Midbrain (tissue), 1 donor: ENCODE measurements around the gene CD6.

ENCODE experiments used
- DNase-seq: peaks from one replicate; lab custom pipeline; 2025; lab: John Stamatoyannopoulos, UW

Gene CD6, protein sequence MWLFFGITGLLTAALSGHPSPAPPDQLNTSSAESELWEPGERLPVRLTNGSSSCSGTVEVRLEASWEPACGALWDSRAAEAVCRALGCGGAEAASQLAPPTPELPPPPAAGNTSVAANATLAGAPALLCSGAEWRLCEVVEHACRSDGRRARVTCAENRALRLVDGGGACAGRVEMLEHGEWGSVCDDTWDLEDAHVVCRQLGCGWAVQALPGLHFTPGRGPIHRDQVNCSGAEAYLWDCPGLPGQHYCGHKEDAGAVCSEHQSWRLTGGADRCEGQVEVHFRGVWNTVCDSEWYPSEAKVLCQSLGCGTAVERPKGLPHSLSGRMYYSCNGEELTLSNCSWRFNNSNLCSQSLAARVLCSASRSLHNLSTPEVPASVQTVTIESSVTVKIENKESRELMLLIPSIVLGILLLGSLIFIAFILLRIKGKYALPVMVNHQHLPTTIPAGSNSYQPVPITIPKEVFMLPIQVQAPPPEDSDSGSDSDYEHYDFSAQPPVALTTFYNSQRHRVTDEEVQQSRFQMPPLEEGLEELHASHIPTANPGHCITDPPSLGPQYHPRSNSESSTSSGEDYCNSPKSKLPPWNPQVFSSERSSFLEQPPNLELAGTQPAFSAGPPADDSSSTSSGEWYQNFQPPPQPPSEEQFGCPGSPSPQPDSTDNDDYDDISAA

DNA sequence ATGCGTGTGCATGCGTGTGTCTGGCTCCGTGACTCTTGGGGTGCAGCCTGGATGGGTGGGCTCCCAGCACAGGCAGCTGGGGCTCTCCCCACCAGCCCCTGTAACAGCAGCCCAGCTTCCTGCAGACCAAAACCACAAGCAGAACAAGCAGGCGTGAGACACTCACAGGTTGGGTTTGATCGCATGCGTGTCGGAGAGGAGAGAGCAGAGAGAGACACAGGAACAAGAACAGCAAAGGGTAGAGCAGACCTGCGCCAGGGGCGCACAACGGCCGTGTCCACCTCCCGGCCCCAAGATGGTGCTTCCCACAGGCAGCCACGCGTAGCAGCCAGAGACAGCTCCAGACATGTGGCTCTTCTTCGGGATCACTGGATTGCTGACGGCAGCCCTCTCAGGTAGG is at the start of gene CD6:
Gene CD6, plus strand, starts transcription at position 161 of the 400 bp plus-strand sequence. Its CDS starts 186 bp downstream, at position 347.
- no peak for DNase-seq

DNA sequence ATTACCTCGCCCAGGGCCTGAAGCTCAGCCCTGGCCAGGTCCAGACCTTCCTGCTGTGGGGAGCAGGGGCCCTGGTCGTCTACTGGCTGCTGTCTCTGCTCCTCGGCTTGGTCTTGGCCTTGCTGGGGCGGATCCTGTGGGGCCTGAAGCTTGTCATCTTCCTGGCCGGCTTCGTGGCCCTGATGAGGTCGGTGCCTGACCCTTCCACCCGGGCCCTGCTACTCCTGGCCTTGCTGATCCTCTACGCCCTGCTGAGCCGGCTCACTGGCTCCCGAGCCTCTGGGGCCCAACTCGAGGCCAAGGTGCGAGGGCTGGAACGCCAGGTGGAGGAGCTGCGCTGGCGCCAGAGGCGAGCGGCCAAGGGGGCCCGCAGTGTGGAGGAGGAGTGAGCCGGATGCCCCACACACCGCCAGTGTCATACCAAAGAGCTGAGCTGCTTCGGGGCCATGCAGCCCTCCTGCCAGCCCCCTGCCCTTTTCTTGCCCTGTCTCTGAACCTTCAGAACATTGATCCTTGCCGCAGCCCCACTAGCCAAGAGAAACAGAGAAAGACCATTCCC is 49.6 kb upstream of the CD6 start:
- DNase-seq: no peak

DNA sequence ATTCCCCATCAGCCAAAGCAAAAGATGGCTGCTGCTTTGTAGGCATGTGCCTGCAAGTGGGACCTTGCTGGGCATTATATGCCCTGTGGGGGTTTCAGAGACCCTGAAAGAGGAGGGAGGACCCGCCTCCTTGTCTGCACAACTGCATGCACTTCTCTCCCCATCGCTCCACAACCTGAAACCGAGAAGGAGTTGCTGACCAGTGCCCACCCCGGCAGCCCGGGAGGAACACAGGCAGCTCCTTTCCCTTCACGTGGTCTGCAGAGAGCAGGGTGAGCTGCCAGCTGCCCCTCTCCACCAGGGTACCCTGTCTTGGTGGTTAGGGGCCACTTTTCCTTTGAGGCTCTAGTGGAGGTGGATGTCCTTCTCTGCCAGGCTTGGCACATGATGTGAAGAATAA is 48.6 kb upstream of the CD6 start:
- no peak for DNase-seq

DNA sequence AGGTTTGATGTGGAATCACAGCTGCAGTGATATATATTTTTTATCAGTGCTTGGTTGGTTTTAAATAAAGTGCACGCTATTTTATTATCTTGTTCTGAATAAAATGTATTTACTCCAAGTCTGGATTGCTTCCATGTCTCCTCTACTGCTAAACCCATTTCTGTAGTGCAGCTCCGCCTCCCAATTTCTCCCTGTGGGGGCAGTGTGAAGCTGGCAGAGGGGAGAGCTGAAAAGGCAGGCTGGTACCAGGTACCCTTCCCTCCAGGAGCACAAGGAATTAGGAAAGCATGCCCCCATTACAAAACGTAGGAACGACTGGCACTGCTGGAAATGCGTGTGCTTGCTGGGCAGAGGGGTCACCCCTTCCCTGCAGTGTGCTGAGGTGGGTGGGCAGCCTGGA is 48.2 kb upstream of the CD6 start:
- DNase-seq: no peak

DNA sequence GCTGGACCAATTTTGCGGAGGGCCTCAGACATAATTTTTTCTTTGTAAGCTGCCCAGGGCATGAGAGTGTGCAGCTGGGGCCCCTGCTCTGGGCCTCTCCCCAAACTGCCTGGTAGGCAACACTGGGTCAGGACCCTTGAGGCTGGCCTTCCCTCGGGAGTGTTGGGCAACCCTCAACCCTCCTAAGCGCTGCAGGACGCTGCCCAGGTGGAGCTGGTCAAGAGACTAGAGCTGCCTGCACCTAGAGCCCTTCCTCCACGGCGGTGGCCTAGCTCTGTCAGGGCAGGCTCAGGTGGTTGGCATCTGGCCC is 47.7 kb upstream of the CD6 start:
- no peak for DNase-seq

DNA sequence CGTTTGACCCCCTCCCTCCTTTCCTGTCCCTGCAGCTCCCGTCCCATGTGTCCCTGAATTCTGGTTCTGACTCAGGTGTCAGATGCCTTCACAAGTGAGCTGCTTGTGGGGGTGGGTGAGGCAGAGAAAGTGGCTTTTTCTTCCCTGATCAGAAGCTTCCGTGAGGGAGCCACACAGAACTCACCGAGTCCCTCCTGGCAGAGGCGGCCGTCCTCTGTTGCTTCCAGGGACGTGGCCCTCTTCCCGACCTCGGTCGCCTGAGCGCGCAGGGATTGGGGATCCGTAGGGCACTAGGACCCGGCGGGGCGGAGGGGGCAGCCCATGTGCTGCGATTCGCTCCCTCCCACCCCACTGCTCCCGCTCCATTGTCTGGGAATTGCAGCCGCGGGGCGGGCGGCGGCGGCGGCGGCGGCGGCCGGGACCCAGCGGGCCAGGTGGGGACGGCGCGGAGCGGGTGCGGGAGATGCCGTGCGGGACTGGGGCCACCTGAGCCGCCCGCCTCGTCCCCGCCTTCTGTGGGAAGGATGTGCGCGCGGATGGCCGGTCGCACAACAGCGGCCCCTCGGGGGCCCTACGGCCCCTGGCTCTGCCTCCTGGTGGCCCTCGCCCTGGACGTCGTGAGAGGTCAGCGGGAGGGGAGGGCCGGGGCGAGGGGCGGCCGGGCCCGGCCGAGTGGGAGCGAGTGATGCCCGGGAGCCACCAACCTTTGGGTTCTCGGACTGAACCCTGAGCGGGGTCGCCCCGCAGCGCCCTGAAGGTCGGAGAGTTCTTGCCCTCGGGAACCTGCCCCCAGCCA is 47.2 kb upstream of the CD6 start, which contains the start of gene TMEM132A:
Gene TMEM132A, plus strand, starts transcription at position 351 of the 796 bp plus-strand sequence. Its CDS starts 174 bp downstream, at position 525.
- DNase-seq: peak; percentile 83

DNA sequence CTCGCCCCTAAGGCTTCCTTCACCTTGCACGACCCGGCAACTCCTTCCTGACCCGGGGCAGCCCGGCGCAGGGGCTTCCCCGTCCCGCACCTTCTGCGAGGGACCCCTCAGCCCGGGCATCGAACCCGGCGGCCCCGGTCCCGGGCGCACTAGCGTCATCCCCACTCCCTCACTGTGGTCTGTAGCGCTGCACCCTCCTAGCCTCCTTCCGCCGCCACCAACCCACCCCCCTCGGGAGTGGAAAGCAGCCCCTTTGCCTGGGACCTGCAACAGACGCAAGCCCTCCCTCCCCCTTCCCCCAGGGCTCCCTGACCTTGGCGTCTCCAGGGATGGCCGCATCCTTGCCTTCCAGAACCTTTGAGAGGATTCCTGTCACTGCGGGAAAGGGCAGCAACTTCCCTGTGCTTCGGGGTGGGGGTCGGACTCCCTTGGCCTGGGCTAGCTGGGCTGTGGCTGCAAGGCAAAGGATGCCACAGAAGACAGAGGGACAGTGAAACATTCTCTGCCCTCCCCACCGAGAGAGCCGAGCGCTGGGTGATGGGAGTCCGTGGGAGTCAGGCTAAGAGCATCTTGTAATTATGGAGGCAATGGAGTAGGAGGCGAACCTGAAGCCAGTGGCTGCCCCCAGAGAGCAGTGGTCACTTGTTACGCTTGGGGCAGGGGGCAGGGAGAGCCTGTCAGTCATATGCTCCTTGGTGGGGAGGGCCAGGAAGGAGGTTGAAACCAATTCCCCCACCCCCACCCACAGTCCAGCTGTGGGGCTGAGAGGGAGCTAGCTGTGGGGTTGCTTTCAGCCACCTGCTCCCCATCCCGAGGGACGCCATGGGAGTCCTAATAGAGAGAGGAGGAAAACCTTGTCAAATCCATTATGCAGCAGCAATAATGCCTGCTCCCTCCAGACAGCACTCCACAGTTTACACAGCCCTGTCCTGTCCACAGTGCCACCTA is 46.3 kb upstream of the CD6 start:
- DNase-seq: no peak

DNA sequence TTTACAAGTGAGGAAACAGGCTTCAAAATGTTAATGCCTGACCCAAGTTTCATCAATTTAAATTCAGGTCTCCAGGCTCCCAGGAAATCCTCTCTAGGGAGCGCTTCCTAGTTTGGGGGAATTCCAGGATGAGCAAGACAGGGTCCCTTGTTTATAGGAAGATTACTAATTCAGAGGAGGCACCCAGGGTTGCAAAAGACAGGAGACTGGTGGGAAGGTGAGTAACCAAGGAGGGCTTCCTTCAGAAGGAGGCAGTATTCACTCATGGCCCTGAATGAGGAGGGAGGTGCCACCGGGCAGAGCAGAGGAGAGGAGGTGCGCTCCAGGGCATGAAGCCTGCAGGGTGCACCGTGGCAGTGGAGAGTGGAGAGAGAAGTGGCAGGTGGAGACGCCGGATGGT is 45.6 kb upstream of the CD6 start:
- no peak for DNase-seq

DNA sequence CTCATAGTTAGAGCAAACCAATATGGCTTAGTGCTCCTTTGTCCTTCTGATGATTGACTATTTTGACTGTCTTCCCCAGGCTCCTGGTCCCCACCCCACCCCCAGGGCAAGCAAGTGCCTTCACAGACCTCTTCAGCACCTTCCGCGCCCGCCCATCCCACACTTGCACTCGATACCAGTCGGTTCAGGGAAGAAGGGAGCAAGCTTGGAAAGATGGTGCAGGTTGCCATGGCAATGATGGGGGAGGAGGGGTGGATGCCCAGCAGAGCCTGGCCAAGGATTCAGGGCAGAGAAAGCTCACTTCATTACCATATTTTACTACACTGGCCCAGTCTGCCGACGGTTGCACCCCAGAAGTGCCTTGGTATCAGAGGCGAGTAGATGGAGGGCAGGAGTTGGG is 45.0 kb upstream of the CD6 start:
- peak; percentile 18 for DNase-seq

DNA sequence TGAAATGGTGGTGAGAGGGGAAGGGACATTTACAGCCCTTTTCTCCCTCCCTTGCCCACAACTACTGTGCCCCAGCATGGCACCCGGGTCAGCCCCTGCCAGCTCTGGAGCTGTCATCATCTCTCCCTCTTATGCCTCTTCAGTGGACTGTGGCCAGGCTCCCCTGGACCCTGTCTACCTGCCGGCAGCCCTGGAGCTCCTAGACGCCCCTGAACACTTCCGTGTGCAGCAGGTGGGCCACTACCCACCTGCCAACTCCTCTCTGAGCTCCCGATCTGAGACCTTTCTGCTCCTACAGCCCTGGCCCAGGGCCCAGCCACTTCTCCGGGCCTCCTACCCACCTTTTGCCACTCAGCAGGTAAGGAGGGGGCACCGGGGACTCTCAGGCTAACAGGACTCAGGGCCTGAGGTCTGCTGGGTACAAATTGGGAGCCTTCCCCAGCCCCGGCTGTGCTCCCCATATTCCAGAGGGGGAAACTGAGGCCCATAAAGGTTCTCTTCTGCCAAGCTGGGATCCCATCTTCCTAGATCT is 44.4 kb upstream of the CD6 start:
- DNase-seq: no peak

DNA sequence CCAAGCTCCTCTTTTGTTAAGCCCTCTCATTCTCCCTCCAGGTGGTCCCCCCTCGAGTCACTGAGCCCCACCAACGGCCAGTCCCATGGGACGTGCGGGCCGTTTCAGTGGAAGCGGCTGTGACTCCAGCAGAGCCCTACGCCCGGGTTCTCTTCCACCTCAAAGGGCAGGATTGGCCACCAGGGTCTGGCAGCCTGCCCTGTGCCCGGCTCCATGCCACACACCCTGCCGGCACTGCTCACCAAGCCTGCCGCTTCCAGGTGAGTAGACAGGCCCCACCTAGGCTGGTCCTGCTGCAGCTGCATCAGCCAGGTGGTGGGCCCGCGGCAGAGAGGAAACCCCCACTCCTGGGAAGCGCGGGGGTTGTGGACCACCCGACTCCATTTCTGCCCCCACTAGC is 43.9 kb upstream of the CD6 start:
- no peak for DNase-seq

DNA sequence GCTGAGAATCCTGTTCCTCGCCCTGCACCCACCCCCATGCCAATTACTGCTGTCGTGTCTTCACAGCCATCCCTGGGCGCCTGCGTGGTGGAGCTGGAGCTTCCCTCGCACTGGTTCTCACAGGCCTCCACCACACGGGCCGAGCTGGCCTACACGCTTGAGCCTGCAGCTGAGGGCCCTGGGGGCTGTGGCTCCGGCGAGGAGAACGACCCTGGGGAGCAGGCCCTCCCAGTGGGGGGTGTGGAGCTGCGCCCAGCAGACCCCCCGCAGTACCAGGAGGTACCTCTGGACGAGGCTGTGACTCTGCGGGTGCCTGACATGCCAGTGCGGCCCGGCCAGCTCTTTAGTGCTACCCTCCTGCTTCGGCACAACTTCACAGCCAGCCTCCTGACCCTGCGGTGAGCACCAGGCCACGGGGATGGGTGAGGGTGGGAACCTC is 42.9 kb upstream of the CD6 start:
- no peak for DNase-seq

DNA sequence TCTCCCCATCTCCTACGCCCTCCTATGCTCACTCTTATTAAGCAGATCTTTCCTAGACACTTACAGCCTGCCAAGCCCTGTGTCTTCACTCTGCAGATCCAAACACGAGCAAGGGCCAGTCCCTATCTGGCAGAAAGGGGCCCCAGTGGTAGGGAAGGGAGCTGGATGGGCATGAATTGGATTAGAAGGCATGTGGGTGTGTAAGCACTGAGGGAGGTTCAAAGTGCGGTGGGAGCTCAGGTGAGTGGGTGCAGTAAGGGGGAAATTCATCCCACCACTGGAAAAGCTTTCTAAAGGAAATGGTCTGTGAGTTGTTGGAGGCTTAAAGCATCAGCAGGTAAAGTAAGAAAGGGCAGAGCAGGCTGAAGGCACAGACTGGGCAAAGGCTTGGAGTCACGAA is 41.7 kb upstream of the CD6 start:
- no peak for DNase-seq

DNA sequence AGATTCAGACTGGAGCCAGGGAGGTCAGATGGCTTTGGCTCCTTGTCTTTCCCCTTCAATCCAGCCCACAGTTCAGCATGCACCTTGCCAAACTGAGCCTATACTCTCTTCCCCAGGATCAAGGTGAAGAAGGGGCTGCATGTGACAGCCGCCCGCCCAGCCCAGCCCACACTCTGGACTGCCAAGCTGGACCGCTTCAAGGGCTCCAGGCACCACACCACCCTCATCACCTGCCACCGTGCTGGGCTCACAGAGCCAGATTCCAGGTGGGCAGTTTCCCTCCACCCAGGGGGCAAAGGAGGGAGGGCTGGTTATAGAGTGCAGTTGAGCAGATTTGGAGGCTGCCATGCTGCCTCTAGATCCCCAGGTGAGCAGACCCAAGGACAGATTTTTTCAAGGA is 41.1 kb upstream of the CD6 start:
- no peak for DNase-seq

DNA sequence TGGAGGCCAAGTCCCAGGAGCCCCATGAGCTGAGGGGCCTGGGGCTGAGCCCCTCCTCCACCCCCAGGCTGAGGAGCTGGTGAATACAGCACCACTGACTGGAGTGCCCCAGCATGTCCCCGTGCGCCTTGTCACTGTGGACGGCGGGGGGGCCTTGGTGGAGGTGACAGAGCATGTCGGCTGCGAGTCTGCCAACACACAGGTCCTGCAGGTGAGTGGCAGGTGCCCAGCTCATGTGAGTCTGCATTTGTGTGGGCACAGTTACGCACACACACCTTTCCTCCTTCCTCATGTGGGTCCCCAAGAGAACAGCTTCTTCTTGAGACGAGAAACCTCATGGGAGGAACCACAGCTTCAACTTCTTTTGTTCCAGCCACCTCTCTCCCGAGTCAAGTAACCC is 39.6 kb upstream of the CD6 start:
- no peak for DNase-seq

DNA sequence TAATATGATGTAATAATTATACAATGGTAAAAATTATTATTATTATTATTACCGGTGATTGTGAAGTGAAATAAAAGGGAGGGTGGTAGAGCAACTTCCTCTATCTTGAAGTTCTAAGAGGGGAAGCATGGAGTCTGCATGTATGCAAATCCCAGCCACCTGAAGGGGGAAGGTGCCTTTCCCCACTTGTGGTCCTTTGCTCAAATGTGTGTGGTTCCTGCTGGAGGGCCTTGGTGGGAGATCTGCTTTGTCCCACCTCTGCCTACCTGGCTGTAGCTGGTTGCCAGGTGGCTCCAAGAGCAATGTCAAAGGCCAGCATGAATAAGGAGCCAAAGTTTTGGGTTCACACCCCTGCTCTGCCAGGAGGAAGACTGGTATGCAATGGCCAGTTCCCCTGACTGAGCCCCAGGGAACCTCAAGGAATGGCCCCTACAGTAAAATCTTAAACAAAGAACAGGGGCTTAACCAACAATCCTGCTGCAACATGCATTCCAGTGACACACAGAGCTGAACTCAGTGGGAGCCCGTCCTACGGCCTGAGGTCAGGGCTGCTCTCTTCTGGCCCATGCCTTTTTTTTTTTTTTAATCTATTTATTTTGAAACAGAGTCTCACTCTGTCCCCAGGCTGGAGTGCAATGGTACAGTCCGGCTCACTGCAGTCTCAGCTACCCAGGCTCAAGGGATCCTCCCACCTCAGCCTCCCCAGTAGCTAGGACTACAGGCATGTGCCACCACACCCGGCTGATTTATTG is 38.7 kb upstream of the CD6 start:
- DNase-seq: no peak

DNA sequence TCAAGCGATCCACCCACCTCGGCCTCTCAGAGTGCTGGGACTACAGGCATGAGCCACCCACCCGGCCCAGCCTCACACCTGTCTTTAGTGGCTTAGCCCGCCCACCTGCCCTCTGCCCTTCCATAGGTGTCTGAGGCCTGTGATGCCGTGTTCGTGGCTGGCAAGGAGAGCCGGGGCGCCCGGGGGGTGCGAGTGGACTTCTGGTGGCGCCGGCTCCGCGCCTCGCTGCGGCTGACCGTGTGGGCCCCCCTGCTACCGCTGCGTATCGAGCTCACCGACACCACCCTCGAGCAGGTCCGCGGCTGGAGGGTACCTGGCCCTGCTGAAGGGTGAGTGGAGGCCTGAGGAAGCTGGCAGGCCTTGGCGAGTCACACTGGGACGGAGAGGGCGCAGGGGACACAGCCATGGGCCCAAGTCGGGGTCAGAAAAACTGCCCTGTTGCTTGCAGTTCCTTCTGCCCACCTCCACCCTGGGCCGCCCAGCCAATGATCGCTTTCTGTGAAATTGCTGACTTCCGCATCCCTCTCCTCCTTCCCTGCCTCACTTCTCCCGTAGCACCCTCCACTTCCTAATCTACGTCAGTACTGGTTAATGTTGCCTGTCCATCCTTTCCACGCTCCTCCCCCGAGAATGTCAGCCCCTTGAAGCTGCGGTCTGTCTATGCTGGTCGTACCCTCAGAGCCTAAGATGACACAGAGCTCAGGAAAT is 37.9 kb upstream of the CD6 start:
- DNase-seq: no peak

DNA sequence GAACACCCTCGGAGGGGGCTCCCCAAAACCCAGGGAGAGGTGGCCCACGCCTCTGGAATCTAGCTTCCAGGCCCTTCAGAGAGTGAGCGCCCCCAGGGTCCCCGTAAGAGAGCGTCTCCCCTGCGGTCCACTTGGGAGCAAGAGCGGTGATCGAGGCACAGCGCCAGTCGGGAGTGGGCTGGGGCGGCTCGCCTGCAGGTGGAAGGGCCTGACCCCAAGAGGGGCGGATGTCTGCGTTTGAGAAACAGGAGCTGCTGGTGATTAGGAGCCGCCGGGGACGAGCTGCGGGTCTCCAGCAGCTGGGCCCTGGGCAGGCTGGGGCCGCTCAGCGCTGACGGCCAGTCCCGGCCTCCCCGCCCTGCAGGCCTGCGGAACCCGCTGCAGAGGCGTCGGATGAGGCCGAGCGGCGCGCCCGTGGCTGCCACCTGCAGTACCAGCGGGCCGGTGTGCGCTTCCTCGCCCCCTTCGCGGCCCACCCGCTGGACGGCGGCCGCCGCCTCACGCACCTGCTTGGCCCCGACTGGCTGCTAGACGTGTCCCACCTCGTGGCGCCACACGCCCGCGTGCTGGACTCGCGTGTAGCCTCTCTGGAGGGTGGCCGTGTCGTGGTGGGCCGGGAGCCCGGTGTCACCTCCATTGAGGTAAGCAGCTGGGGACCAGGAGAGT is 37.2 kb upstream of the CD6 start:
- no peak for DNase-seq
